Activated CD4-positive, alpha-beta T cell treated with anti-CD3 and anti-CD28 coated beads, Interleukin-2, amount 50 U/mL, for 1 hour (primary cell): ENCODE measurements around the gene BRK1.
"Not testable (repeated sequence)": the region's sequence is repeated elsewhere in the genome, so short reads cannot be mapped to it uniquely, and the experiment has no call there.

ENCODE experiments used
- DNase-seq: peaks from one replicate; pipeline ENCODE4 v3.0.0-alpha.2; 2020

The BRK1 gene

GRCh38 chr3:10115326-10116137 is at the start of gene BRK1:
Gene BRK1 (plus strand): TSS chr3:10115675. CDS start chr3:10115702, 27 bp downstream.
- DNase-seq = peak; percentile 91

- not testable (repeated sequence) for DNase-seq
These were observed 45.4 kb upstream of the BRK1 start for GRCh38 chr3:10070077-10070476.

GRCh38 chr3:10074666-10075065 is 40.8 kb upstream of the BRK1 start:
- no peak for DNase-seq

GRCh38 chr3:10081871-10082270 is 33.6 kb upstream of the BRK1 start:
- DNase-seq = no peak

- no peak for DNase-seq
These were observed 29.7 kb upstream of the BRK1 start for GRCh38 chr3:10085738-10086137.

- no peak for DNase-seq
These were observed 27.2 kb upstream of the BRK1 start for GRCh38 chr3:10088256-10088655.

GRCh38 chr3:10090179-10090578 is 25.3 kb upstream of the BRK1 start:
- DNase-seq = no peak

- not testable (repeated sequence) for DNase-seq
These were observed 24.7 kb upstream of the BRK1 start for GRCh38 chr3:10090774-10091173.

- not testable (repeated sequence) for DNase-seq
These were observed 24.1 kb upstream of the BRK1 start for GRCh38 chr3:10091387-10091786.

GRCh38 chr3:10093678-10094077 is 21.8 kb upstream of the BRK1 start:
- DNase-seq = no peak

GRCh38 chr3:10099041-10099440 is 16.4 kb upstream of the BRK1 start:
- no peak for DNase-seq

- DNase-seq = no peak
These were observed 8.6 kb upstream of the BRK1 start for GRCh38 chr3:10106919-10107318.

- DNase-seq = no peak
These were observed 7.4 kb upstream of the BRK1 start, which contains the start of gene FANCD2OS for GRCh38 chr3:10108091-10108490. Gene FANCD2OS (minus strand): TSS chr3:10108255. CDS start chr3:10104774, 3,481 bp downstream.

- DNase-seq = no peak
These were observed 624 bp downstream of the BRK1 start for GRCh38 chr3:10116138-10116460.

GRCh38 chr3:10116928-10117327 is 1.5 kb downstream of the BRK1 start:
- no peak for DNase-seq

GRCh38 chr3:10119376-10119775 is 3.9 kb downstream of the BRK1 start:
- DNase-seq = no peak

GRCh38 chr3:10121064-10121463 is 5.6 kb downstream of the BRK1 start:
- no peak for DNase-seq

- no peak for DNase-seq
These were observed 7.2 kb downstream of the BRK1 start for GRCh38 chr3:10122724-10123123.

- not testable (repeated sequence) for DNase-seq
These were observed 20.4 kb downstream of the BRK1 start for GRCh38 chr3:10135872-10136271.

GRCh38 chr3:10136426-10137005 is 21.0 kb downstream of the BRK1 start:
- no peak for DNase-seq

GRCh38 chr3:10137178-10137577 is 21.7 kb downstream of the BRK1 start:
- DNase-seq = no peak

GRCh38 chr3:10140996-10141546 is 25.6 kb downstream of the BRK1 start:
- DNase-seq = no peak

- DNase-seq = no peak
These were observed 27.5 kb downstream of the BRK1 start for GRCh38 chr3:10142707-10143560.
